Sigmoid colon (tissue), 7 donors: ENCODE data around the gene LTBP3. TPM values are rescaled to one million over a fixed set of nuclear protein-coding genes. Genes with fewer than 3 reads are reported as not detected.

Source experiments
- DNase-seq: peaks from one replicate; pipeline ENCODE4 v3.0.0-alpha.2; 2019
- H3K27ac ChIP-seq, 4 donors: fragments of 200-600 bp; sonication (generic); one replicate each; pipeline ENCODE4 v1.5.1; 2016 to 2019; ENCODE audit warnings: mild to moderate bottlenecking in 1 of 4
- H3K27me3 ChIP-seq, 3 donors: fragments of 200-600 bp; sonication (generic); one replicate each; pipeline ENCODE4 v1.5.1; 2019; ENCODE audit warnings: mild to moderate bottlenecking in 1 of 3
- H3K36me3 ChIP-seq, 4 donors: fragments of 200-600 bp; sonication (generic); one replicate each; pipeline ENCODE4 v1.5.1; 2016 to 2019
- H3K4me1 ChIP-seq, 4 donors: fragments of 200-600 bp; sonication (generic); one replicate each; pipeline ENCODE4 v1.5.1; 2017 to 2019
- H3K4me3 ChIP-seq, 4 donors: fragments of 200-600 bp; sonication (generic); one replicate each; pipeline ENCODE4 v1.5.1; 2017 to 2019; ENCODE audit warnings: mild to moderate bottlenecking in 2 of 4, moderate library complexity in 1 of 4
- H3K9me3 ChIP-seq, 4 donors: fragments of 200-600 bp in 3 of 4; sonication (generic) in 3 of 4; one replicate each; pipeline versions ENCODE4 v1.5.1 to v1.6.1; 2013 to 2019
- EP300 ChIP-seq, 4 donors: sonication (generic); formaldehyde crosslinking; IDR thresholded peaks; one replicate each; pipeline ENCODE4 v1.6.1; 2017; ENCODE audit warnings: antibody characterized with exemption in 4 of 4
- POLR2A ChIP-seq, 2 donors: fragments of 450-650 bp; IDR thresholded peaks; one replicate each; pipeline ENCODE4 v1.6.1; 2016; ENCODE audit warnings: antibody characterized with exemption in 2 of 2, mild to moderate bottlenecking in 2 of 2, moderate library complexity in 2 of 2
- POLR2AphosphoS5 ChIP-seq, 4 donors: sonication (generic); formaldehyde crosslinking; IDR thresholded peaks; one replicate each; pipeline ENCODE4 v1.6.1; 2017; ENCODE audit warnings: antibody characterized with exemption in 4 of 4
- WGBS, 2 donors: extraction: QIAGEN DNeasy Blood & Tissue Kit; methylation state at CpG; one replicate each; pipeline ENCODE4 v1.1.7; 2013; 5-methylcytosine and 5-hydroxymethylcytosine counted together
- intact Hi-C: fragments of 100-400 bp; cut with DNase I; formaldehyde crosslinking; loops from one replicate; pipeline ENCODE4 v1.15.1; 2023
- polyA plus RNA-seq, 3 donors: library from polyadenylated mRNA; stranded (reverse); fragments of 200-250 nt; gene quantifications; one replicate each; pipeline ENCODE4 v1.2.3, GENCODE V29; 2013
- total RNA-seq, 4 donors: library from RNA; depleted of rRNA; stranded (reverse); fragments of >200 nt; gene quantifications; one replicate each; pipeline ENCODE4 v1.1.0, GENCODE V29; 2016
- TF ChIP-seq, protein P1 (sequence below), 4 experiments: fragments of 450-650 bp in 3 of 4; fragments of 200-600 bp in 1 of 4; IDR thresholded peaks; one replicate each; pipeline ENCODE4 v1.5.1; 2016 to 2019; ENCODE audit warnings: antibody characterized with exemption in 4 of 4, mild to moderate bottlenecking in 3 of 4, moderate library complexity in 2 of 4
- donor health status: healthy with polysubstance abuse.
- donor health status: Bipolar disorder and iron deficiency.
- donor health status: healthy.

Gene LTBP3
- total and polyA plus RNA-seq, 7 donors = 3.9 to 268 (median 79.6) TPM

DNA sequence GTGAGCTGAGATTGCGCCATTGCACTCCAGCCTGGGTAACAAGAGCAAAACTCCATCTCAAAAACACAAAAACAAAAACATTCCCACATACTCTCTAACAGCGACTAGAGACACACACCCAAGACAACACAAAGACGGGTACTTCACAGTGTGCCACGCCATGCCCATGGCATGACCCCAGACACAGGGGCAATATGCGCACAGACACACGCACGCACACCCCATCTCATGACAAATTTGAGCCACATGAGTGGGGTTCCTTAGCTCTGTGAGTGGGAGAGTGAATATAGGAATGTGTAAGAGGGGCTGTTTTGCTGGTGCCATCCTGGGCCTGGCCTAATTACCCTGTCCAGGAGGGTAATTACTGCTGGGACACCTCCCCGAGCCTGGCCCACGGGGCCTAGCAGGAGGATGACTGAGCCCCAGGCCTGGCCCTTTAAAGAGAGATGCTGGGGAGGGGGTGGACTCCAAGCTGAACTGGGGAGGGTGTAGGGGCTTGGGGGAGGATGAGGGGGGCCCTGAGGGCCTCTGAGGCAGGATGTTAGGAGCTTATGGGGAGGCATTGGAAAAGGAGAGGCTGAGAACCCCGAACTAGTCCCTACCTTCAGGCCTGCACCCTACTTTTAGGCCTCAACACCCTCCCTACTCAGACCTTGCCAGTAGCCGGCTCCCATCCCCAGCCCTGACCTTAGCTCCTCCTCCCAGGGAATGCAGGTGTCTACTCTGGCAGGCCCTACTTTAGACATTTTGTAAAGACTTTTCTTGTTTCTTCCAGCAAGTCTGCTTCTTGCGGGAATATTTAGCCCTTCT, 1.5 kb downstream of the LTBP3 start:
- intact Hi-C loops = loop anchor here (2.0 kb wide), 1 partner anchor 16 kb away; no protein-coding TSS in a partner anchor
- 82 to 85% methylated on average over 12 of the region's 12 CpGs for WGBS, 2 donors
- H3K4me1 ChIP-seq = peaks cover 0 to 80% (median 67%) of the 10 kb centered on the region in 4 donors

DNA sequence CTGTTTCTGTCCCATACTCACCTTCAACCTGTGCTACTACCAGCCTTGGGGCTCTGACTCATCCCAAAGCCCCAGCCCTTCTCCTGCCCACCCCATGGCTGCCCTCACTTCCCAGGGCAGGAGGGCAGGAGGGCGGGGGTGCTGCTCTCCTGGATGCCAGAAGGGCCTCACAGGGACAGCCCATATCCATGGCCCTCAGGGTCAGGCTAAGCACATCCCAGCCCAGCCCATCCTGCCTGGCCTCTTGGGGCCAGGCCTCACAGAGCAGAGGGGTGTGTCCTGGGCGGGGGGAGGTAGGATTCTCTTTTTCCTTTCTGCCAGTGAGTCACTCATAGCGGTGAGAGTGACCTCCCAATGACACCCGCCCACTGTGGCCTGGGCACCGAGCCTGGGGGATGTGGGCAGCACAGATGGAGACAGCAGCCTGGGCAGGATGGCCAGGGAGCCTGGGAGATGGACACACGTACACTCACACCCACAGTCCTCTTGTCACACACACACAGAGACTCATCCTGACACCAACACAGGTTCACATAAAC, 2.4 kb downstream of the LTBP3 start:
- Histone ChIP-seq H3K4me1 (peaks cover 0 to 73% (median 61%) of the 10 kb centered on the region in 4 donors), H3K27me3 (no peaks in the 10 kb centered on the region), H3K4me3 (no peak overlapping the region), H3K27ac (peak overlapping the region; percentile 96 to 99 (median 98)), H3K9me3 (no peaks in the 10 kb centered on the region), H3K36me3 (peaks cover 10 to 32% (median 14%) of the 10 kb centered on the region in 4 donors)
- no peak for TF ChIP-seq EP300 (IDR thresholded peaks at IDR 0.05)
- TF ChIP-seq, protein P1, sequence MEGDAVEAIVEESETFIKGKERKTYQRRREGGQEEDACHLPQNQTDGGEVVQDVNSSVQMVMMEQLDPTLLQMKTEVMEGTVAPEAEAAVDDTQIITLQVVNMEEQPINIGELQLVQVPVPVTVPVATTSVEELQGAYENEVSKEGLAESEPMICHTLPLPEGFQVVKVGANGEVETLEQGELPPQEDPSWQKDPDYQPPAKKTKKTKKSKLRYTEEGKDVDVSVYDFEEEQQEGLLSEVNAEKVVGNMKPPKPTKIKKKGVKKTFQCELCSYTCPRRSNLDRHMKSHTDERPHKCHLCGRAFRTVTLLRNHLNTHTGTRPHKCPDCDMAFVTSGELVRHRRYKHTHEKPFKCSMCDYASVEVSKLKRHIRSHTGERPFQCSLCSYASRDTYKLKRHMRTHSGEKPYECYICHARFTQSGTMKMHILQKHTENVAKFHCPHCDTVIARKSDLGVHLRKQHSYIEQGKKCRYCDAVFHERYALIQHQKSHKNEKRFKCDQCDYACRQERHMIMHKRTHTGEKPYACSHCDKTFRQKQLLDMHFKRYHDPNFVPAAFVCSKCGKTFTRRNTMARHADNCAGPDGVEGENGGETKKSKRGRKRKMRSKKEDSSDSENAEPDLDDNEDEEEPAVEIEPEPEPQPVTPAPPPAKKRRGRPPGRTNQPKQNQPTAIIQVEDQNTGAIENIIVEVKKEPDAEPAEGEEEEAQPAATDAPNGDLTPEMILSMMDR (IDR thresholded peaks at IDR 0.05) = no peak
- TF ChIP-seq POLR2AphosphoS5 (IDR thresholded peaks at IDR 0.05) = no peak
- no peak for TF ChIP-seq POLR2A (IDR thresholded peaks at IDR 0.05)
- DNase-seq = peak; percentile 78
- intact Hi-C loops = loop anchor here (2.0 kb wide), 1 partner anchor 15 kb away; no protein-coding TSS in a partner anchor
- WGBS, 2 donors = 47 to 61% methylated on average over 6 of the region's 6 CpGs

More for the DNA sequence above, 1.5 kb downstream of the LTBP3 start:
- no peaks in the 10 kb centered on the region for H3K27me3 ChIP-seq
- peak; percentile 70 for DNase-seq
- peaks cover 2 to 23% (median 6%) of the 10 kb centered on the region in 4 donors for H3K36me3 ChIP-seq
- H3K27ac ChIP-seq = peak overlapping the region; percentile 96 to 99 (median 98)
- no peaks in the 10 kb centered on the region for H3K9me3 ChIP-seq
- H3K4me3 ChIP-seq = peak overlapping the region; percentile 55 to 85 (median 72)
- TF ChIP-seq EP300 (IDR thresholded peaks at IDR 0.05) = no peak
- TF ChIP-seq POLR2AphosphoS5 (IDR thresholded peaks at IDR 0.05) = no peak
- TF ChIP-seq, protein P1 (IDR thresholded peaks at IDR 0.05) = no peak
- TF ChIP-seq POLR2A (IDR thresholded peaks at IDR 0.05) = no peak

DNA sequence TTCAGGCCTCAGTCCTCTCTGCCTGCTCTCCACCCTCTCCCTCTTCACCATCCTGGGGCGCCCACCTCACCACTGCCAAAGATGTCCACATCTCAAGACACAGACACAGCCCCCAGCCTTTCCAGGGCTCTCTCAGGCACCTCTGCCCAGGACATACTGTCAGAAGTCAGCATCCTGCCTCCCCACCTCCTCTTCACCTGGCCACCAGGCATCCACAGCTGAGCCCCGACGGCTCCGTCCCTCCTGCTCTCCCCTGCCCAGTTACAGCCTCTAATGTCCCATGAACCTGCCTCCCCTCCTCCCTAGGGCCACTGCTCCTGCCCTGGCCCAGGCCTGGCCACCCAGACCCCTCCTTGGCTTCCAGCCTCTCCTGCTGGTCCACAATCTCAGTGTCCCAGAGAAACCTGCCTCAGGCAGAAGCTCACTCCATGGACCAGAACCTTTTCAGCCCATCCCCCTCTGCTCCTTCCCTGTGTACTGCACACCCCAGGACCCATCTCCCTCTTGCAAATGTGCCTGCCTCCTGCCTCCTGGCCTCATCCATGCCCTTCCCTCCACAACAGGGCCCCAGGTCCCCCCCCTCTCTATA, 3.2 kb downstream of the LTBP3 start:
- intact Hi-C loops = no loop called here
- H3K27ac ChIP-seq = peak overlapping the region; percentile 96 to 99 (median 98)
- WGBS, 2 donors = 80 to 86% methylated on average over 4 of the region's 4 CpGs
- no peak overlapping the region for H3K4me3 ChIP-seq
- H3K36me3 ChIP-seq = peaks cover 11 to 33% (median 16%) of the 10 kb centered on the region in 4 donors
- H3K9me3 ChIP-seq = no peaks in the 10 kb centered on the region
- no peaks in the 10 kb centered on the region for H3K27me3 ChIP-seq
- no peak for TF ChIP-seq POLR2A (IDR thresholded peaks at IDR 0.05)
- no peak for TF ChIP-seq EP300 (IDR thresholded peaks at IDR 0.05)
- TF ChIP-seq POLR2AphosphoS5 (IDR thresholded peaks at IDR 0.05) = no peak
- TF ChIP-seq, protein P1 (IDR thresholded peaks at IDR 0.05) = no peak
- H3K4me1 ChIP-seq = peaks cover 0 to 65% (median 52%) of the 10 kb centered on the region in 4 donors
- DNase-seq = no peak

DNA sequence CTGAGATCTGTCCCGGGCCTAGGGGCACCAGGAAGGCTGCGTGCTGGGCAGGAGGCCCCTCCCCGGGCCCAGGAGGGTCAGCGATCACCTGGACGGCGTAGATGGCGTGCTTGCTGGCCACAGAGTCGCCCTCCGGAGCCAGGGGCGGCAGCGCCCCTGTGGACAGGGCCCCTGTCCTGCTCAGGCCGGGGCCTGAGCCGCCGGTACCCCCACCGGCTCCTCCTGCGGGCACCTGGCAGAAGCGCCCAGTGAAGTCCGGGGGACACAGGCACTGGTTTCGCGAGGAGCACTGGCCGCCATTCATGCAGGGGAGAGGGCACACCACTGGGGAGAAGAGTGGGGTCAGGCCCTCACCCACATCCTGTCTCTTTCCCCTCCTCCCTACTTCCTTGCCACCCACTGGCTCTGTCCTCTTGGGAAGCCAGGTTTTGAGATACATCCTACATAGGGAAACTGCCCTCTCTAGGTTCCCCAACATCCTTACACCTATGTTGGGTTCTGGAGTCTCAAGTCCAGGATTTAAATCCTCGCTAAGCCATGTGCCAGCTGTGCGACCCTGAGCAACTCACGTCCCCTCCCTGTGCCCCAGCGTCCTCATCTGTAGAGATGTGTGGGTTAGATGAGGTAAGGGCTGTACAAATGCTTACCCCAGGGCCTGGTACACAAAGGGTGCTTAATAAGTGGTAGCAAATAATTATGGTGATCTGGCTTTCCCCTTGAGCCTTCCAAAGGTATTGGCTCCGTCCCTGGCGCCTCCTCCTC, 3.9 kb downstream of the LTBP3 start:
- Histone ChIP-seq H3K4me3 (no peak overlapping the region), H3K9me3 (no peaks in the 10 kb centered on the region), H3K27me3 (no peaks in the 10 kb centered on the region), H3K36me3 (peaks cover 11 to 34% (median 17%) of the 10 kb centered on the region in 4 donors), H3K4me1 (peaks cover 0 to 58% (median 45%) of the 10 kb centered on the region in 4 donors), H3K27ac (peak overlapping the region in 2 of 4 donors; percentile 96 to 99)
- intact Hi-C loops = no loop called here
- WGBS, 2 donors = 85 to 88% methylated on average over 27 of the region's 27 CpGs
- no peak for DNase-seq
- TF ChIP-seq, protein P1 (IDR thresholded peaks at IDR 0.05) = no peak
- TF ChIP-seq EP300 (IDR thresholded peaks at IDR 0.05) (no peak), POLR2A (IDR thresholded peaks at IDR 0.05) (no peak), POLR2AphosphoS5 (IDR thresholded peaks at IDR 0.05) (no peak)
